ENCODE results near the gene CDC7.

GRCh38 chr1:91476533-91477217 is 24.0 kb upstream of the CDC7 start:
- no peak for TF ChIP-seq CTCF (conservative IDR thresholded peaks at IDR 0.05; ENCODE audit: low read length)
- no peak for TF ChIP-seq EZH2phosphoT487 (IDR thresholded peaks at IDR 0.05; ENCODE audit: borderline replicate concordance, low read depth, low read length)

Measured in OCI-LY7 (cell line).